GM23248 (cell line): ENCODE data around the gene SLC29A3. TPM values are rescaled to one million over a fixed set of nuclear protein-coding genes. Genes with fewer than 3 reads are reported as not detected.
A peak's percentile ranks its signal among the peaks of the same experiment; 100 is the strongest.

Experiments
- DNase-seq: peaks from one replicate; pipeline ENCODE4 v3.0.0-alpha.2; 2015
- H2AFZ ChIP-seq: fragments of 200-600 bp; sonication (generic); 2 replicates; pipeline ENCODE4 v1.6.1; 2016; ENCODE audit warnings: antibody characterized with exemption
- H3F3A ChIP-seq: fragments of 200-600 bp; sonication (generic); 2 replicates; pipeline ENCODE4 v1.6.1; 2016; ENCODE audit warnings: mild to moderate bottlenecking, antibody characterized with exemption, mixed run types; ENCODE audit not compliant: insufficient read depth
- H3K27ac ChIP-seq: fragments of 200-600 bp; sonication (generic); 2 replicates; pipeline ENCODE4 v1.5.1; 2016; ENCODE audit warnings: mild to moderate bottlenecking
- H3K27me3 ChIP-seq: fragments of 200-600 bp; sonication (generic); replicated peaks from 2 replicates; pipeline ENCODE4 v1.6.1; 2016; ENCODE audit warnings: mild to moderate bottlenecking; ENCODE audit not compliant: insufficient read depth
- H3K36me3 ChIP-seq: fragments of 200-600 bp; sonication (generic); 2 replicates; pipeline ENCODE4 v1.6.1; 2016; ENCODE audit warnings: low read depth, mild to moderate bottlenecking
- H3K4me1 ChIP-seq: fragments of 200-600 bp; sonication (generic); 2 replicates; pipeline ENCODE4 v1.6.1; 2016; ENCODE audit warnings: mild to moderate bottlenecking; ENCODE audit not compliant: insufficient read depth
- H3K4me2 ChIP-seq: fragments of 200-600 bp; sonication (generic); one replicate; pipeline ENCODE4 v1.6.1; 2016; ENCODE audit warnings: mild to moderate bottlenecking; ENCODE audit not compliant: unreplicated experiment
- H3K4me3 ChIP-seq: fragments of 200-600 bp; sonication (generic); 2 replicates; pipeline ENCODE4 v1.5.1; 2016; ENCODE audit warnings: mild to moderate bottlenecking
- H3K79me2 ChIP-seq: fragments of 200-600 bp; sonication (generic); 2 replicates; pipeline ENCODE4 v1.6.1; 2016; ENCODE audit warnings: mild to moderate bottlenecking; ENCODE audit not compliant: insufficient read depth
- H3K9ac ChIP-seq: fragments of 200-600 bp; sonication (generic); 2 replicates; pipeline ENCODE4 v1.6.1; 2016; ENCODE audit warnings: mild to moderate bottlenecking
- H3K9me2 ChIP-seq: fragments of 200-600 bp; sonication (generic); 2 replicates; pipeline ENCODE4 v1.6.1; 2016; ENCODE audit warnings: mixed run types, mild to moderate bottlenecking, moderate library complexity; ENCODE audit not compliant: insufficient read depth
- H3K9me3 ChIP-seq: fragments of 200-600 bp; sonication (generic); one replicate; pipeline ENCODE4 v1.6.1; 2017; ENCODE audit warnings: low read depth
- H4K20me1 ChIP-seq: fragments of 200-600 bp; sonication (generic); 2 replicates; pipeline ENCODE4 v1.6.0; 2016; ENCODE audit not compliant: insufficient read depth
- EZH2 ChIP-seq: fragments of 200-600 bp; sonication (generic); IDR thresholded peaks from 2 replicates; pipeline ENCODE4 v1.6.1; 2018; ENCODE audit warnings: antibody characterized with exemption, mild to moderate bottlenecking; ENCODE audit not compliant: insufficient read depth, poor library complexity, severe bottlenecking
- EZH2phosphoT487 ChIP-seq: fragments of 200-600 bp; sonication (generic); IDR thresholded peaks from 2 replicates; pipeline ENCODE4 v1.6.1; 2018; ENCODE audit warnings: antibody characterized with exemption, moderate library complexity, mild to moderate bottlenecking, low read depth; ENCODE audit not compliant: insufficient read depth
- WGBS, 2 experiments: methylation state at CpG; one replicate each; pipeline ENCODE4 v1.1.6; 2015 to 2017; ENCODE audit warnings: low lambda C conversion rate in 2 of 2, low coverage in 1 of 2; ENCODE audit errors: missing lambda C conversion rate in 2 of 2; 5-methylcytosine and 5-hydroxymethylcytosine counted together
- in situ Hi-C: fragments of 300-500 bp; cut with MboI; formaldehyde crosslinking; loops from 2 replicates; pipeline ENCODE4 v1.15.0; 2020
- polyA plus RNA-seq: library from polyadenylated mRNA; unstranded; fragments of >200 nt; fragmentation: Nextera tagmentation; extraction: Ambion mirVana; gene quantifications from 2 replicates; pipeline ENCODE4 v1.2.1, GENCODE V29; 2016
- total RNA-seq: library from RNA; depleted of rRNA; stranded (reverse); fragments of >200 nt; shearing (Covaris generic); gene quantifications from 2 replicates; pipeline ENCODE4 v1.2.3, GENCODE V29; 2014

SLC29A3 gene
- total and polyA plus RNA-seq, 2 experiments from 2014 or later = 1.9 to 7.3 TPM

DNA sequence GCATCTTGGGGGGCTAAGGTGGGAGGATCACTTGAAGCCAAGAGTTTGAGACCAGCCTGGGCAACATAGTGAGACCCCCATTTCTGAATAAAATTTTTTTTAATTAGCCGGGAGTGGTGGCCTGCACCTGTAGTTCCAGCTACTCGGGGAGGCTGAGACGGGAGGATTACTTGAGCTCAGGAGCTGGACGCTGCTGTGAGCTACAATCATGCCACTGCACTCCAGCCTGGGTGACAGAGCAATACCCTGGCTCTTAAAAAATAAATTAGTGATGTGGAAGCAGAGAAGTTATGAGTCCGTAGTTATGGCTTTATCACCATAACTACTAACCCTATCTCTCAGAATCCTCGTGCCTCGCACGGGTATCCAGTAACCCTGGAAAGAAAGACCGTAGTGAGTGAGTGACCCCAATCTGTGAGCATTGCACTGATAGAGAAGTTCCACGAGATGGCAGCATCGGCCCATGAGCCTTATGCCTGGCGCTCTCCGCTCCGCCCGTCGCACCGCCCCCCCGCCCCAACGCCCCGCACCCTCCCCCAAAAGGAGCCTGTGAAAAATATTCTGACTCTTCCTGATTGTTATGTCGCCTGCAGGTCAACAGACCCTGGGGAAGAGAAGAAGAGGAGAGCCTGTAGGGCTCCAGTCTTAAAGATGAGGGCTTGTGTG, 4.9 kb upstream of the SLC29A3 start:
- Histone ChIP-seq H3K27ac (no peak overlapping the region), H2AFZ (peak overlapping the region; percentile 79), H3K79me2 (no peaks in the 10 kb centered on the region), H3K9me2 (no peaks in the 10 kb centered on the region), H3K27me3 (no peaks in the 10 kb centered on the region; the same call in 1 of the 2 replicates), H3K36me3 (no peaks in the 10 kb centered on the region), H3K4me1 (peaks cover 11% of the 10 kb centered on the region), H3K4me3 (no peak overlapping the region), H4K20me1 (no peaks in the 10 kb centered on the region), H3F3A (no peaks in the 10 kb centered on the region), H3K9me3 (no peaks in the 10 kb centered on the region), H3K4me2 (peak overlapping the region; percentile 16), H3K9ac (peak overlapping the region; percentile 25; the same call in 1 of the 2 replicates)
- no peak for TF ChIP-seq EZH2
- no peak for TF ChIP-seq EZH2phosphoT487
- in situ Hi-C loops = no loop called here
- WGBS, 2 experiments = 3 to 4% methylated on average over 17 to 20 of the region's 21 CpGs
- peak; percentile 65 for DNase-seq

- WGBS, 2 experiments = 39 to 41% methylated on average over 10 to 11 of the region's 11 CpGs
- no peaks in the 10 kb centered on the region for H4K20me1 ChIP-seq
- no peak for DNase-seq
- 0 out of 2 replicates have a peak overlapping the region, but pooled peaks have one; percentile 28 for H2AFZ ChIP-seq
- H3K4me2 ChIP-seq = no peak overlapping the region
- no peak overlapping the region for H3K9ac ChIP-seq
- no peak overlapping the region for H3K27ac ChIP-seq
- H3K4me1 ChIP-seq = peaks cover 11% of the 10 kb centered on the region
- no peak overlapping the region for H3K4me3 ChIP-seq
- no peaks in the 10 kb centered on the region for H3K79me2 ChIP-seq
- H3F3A ChIP-seq = no peaks in the 10 kb centered on the region
- no peak for TF ChIP-seq EZH2
- TF ChIP-seq EZH2phosphoT487 = no peak
- H3K9me3 ChIP-seq = no peaks in the 10 kb centered on the region
- H3K9me2 ChIP-seq = no peaks in the 10 kb centered on the region
- H3K36me3 ChIP-seq = no peaks in the 10 kb centered on the region
- H3K27me3 ChIP-seq = no peaks in the 10 kb centered on the region; the same call in 1 of the 2 replicates
- in situ Hi-C loops = no loop called here
Measured at GRCh38 chr10:71314694-71315225, 4.3 kb upstream of the SLC29A3 start.

GRCh38 chr10:71316056-71316785, 2.8 kb upstream of the SLC29A3 start:
- in situ Hi-C loops = no loop called here
- 72 to 77% methylated on average over 3 of the region's 3 CpGs for WGBS, 2 experiments

DNA sequence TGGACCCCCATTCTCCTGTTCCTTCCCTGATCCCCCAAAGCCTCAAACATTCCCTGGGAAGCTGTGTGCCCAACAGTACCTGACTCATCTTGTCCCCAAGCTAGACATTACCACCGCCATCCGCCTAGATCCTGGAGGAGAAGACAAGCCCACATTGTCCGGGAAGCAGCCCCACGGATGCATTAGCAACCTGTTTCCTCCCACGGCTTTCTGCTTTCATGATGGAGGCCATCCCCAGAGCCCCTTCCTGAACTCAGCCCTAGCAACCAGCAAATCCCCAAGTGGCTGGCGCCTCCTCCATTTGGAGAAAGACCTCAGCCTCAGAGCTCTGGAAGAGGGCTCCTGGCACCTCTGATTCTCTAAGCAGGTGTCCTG, 2.3 kb upstream of the SLC29A3 start:
- no peak for DNase-seq
- in situ Hi-C loops = no loop called here
- H3K79me2 ChIP-seq = no peaks in the 10 kb centered on the region
- H3K4me3 ChIP-seq = no peak overlapping the region
- H3K36me3 ChIP-seq = no peaks in the 10 kb centered on the region
- no peaks in the 10 kb centered on the region for H3F3A ChIP-seq
- WGBS, 2 experiments = 78 to 85% methylated on average over 6 of the region's 6 CpGs
- no peak overlapping the region for H3K27ac ChIP-seq
- H3K4me2 ChIP-seq = no peak overlapping the region
- H3K9me3 ChIP-seq = no peaks in the 10 kb centered on the region
- no peak for TF ChIP-seq EZH2phosphoT487
- no peak overlapping the region for H2AFZ ChIP-seq
- H3K27me3 ChIP-seq = no peaks in the 10 kb centered on the region
- no peak overlapping the region for H3K9ac ChIP-seq
- H4K20me1 ChIP-seq = no peaks in the 10 kb centered on the region
- H3K4me1 ChIP-seq = peaks cover 11% of the 10 kb centered on the region
- no peaks in the 10 kb centered on the region for H3K9me2 ChIP-seq

More at GRCh38 chr10:71316056-71316785, 2.8 kb upstream of the SLC29A3 start:
- no peaks in the 10 kb centered on the region for H3K9me2 ChIP-seq
- H3K36me3 ChIP-seq = no peaks in the 10 kb centered on the region
- no peaks in the 10 kb centered on the region for H3K27me3 ChIP-seq
- TF ChIP-seq EZH2 (no peak), EZH2phosphoT487 (no peak)
- no peaks in the 10 kb centered on the region for H3K79me2 ChIP-seq
- H3K27ac ChIP-seq = no peak overlapping the region
- H3K4me2 ChIP-seq = no peak overlapping the region
- DNase-seq = peak; percentile 13
- no peak overlapping the region for H3K4me3 ChIP-seq
- no peak overlapping the region for H3K9ac ChIP-seq
- peaks cover 11% of the 10 kb centered on the region for H3K4me1 ChIP-seq
- H3F3A ChIP-seq = no peaks in the 10 kb centered on the region
- no peaks in the 10 kb centered on the region for H4K20me1 ChIP-seq
- H2AFZ ChIP-seq = no peak overlapping the region
- no peaks in the 10 kb centered on the region for H3K9me3 ChIP-seq
